MV-4-11 (cell line): Measurements from ENCODE around the gene NSD2.
A peak's percentile ranks its signal among the peaks of the same experiment; 100 is the strongest.
"Not testable (repeated sequence)": the region's sequence is repeated elsewhere in the genome, so short reads cannot be mapped to it uniquely, and the experiment has no call there.

Experiments used
- DNase-seq: peaks from one replicate; lab custom pipeline; 2025; lab: John Stamatoyannopoulos, UW

The NSD2 gene

DNA sequence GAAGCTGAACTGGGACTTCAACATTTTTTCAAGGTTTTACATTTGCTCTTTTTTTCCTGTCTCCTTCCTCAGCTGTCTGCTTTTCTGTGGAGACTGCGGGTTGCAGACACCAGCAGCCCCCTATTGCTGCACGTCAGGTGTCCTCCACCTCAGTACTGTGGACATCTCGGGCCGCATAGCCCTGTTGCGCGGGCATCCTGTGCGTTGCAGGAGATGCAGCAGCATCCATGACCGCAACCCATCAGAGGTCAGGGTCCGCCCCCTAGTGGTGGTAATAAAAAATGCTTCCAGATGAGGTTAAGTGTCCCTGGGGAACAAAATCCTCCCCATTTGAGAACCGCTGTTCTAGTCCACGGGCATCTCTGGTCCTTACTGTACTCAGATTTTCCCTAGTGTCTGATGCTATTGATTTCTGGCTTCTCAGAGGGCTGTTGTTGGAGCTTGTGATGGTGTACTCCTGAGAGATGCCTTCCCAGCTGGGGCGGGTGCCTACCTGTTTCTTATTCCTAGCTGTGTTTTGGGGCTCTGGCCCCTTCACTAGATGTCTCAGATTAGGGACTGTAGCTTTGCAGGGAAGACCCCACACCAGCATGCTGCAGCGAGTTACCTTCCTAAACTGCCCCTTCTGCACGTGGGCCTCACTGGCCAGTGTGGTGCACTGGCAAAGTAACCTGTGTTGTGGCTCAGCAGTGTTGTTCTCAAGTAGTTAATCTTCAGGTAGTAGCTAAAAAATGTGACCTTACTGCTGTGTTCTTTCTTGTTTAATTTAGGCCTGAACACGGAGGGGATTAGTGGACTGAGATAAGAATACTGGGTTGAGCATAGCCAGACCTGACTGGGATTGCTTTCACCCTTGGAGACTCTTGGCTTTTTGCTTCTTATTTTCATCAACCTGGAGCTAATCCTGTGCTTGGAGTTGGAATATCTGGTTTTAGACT, 28.2 kb downstream of the NSD2 start:
- peak; percentile 67 for DNase-seq

DNA sequence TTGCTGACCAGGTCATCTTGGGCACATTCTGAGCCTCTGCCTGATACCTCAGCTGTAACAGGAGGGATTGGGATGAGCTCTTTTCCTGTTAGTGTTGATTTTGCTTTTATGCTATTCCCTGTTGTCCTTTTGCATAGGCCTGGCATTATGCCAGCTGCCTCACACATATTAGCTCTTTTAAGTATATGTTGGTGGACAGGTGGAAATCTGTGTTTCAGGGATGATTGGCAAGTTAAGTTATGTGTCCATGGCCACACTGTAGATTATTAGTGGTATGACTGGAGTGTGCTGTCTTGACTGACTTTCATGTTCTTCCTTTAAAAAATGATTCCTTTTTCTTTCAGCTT, 28.9 kb downstream of the NSD2 start:
- no peak for DNase-seq

DNA sequence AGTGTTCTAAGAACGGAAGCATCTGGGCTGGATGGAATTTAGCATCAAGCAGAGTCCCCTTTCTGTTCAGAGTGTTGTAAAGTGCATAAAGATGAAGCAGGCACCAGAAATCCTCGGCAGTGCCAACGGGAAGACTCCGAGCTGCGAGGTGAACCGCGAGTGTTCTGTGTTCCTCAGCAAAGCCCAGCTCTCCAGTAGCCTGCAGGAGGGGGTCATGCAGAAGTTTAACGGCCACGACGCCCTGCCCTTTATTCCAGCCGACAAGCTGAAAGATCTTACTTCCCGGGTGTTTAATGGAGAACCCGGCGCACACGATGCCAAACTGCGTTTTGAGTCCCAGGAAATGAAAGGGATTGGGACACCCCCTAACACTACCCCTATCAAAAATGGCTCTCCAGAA, 29.4 kb downstream of the NSD2 start:
- DNase-seq = no peak

DNA sequence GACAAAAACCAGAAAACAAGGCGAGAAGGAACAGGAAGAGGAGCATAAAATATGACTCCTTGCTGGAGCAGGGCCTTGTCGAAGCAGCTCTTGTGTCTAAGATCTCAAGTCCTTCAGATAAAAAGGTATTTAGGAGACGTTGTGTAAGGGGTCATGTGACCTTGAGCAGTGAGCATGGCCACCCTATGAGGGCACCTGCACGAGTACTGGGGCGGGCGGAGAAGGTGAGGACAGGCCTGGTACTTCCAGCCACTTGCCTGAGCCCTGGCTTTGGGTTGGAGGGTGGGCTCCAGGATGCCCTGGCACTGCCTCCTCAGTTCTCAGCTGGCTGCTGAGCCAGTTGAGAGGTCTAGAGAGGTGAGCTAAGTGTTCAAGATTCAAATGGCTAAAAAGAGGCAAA, 29.9 kb downstream of the NSD2 start:
- DNase-seq = no peak

DNA sequence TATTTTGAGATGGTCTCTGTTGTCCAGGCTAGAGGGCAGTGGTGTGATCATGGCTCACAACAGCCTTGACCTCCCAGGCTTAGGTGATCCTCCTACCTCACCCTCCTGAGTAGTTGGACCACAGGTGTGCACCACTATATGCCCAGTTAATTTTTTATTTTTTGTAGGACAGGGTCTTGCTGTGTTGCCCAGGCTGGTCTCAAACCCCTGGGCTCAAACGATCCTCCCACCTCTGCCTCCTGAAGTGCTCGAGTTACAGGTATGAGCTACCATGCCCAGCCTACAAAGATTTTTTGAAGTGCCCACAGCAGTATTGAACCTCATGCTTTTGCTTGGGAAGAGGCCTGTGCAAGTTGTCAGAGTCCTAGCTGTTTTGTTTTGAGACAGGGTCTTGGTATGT, 31.1 kb downstream of the NSD2 start:
- no peak for DNase-seq

DNA sequence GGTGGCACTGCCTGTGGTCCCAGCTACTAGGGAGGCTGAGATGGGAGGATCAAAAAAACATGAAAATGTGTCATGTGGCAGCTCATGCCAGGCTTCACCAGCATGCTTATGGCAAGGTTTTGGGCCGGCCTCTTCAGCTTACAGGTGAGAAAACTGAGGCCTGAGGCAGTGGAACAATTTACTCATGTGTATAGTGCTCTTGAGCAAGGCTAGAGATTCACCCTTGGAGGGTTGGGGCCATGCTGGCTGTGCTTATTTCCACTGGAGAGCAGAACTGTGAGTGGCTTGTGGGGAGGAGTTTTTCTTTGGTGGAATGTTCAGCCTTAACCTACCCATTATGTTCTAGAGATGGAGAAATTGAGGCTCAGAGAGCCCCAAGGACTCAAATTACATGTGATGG, 31.8 kb downstream of the NSD2 start:
- no peak for DNase-seq

DNA sequence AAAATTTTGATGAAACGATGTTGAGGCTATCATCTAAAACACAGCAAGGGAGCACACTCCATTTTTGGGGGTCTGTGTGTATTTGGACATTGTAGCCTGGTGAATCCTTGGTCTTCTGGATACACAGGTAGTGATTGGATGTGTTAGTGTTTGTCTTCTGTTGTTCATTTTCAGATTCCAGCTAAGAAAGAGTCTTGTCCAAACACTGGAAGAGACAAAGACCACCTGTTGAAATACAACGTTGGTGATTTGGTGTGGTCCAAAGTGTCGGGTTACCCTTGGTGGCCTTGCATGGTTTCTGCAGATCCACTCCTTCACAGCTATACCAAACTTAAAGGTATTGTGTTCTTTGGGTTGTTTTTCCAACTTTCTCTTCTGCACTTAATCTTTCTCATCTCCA, 32.8 kb downstream of the NSD2 start:
- DNase-seq = no peak

DNA sequence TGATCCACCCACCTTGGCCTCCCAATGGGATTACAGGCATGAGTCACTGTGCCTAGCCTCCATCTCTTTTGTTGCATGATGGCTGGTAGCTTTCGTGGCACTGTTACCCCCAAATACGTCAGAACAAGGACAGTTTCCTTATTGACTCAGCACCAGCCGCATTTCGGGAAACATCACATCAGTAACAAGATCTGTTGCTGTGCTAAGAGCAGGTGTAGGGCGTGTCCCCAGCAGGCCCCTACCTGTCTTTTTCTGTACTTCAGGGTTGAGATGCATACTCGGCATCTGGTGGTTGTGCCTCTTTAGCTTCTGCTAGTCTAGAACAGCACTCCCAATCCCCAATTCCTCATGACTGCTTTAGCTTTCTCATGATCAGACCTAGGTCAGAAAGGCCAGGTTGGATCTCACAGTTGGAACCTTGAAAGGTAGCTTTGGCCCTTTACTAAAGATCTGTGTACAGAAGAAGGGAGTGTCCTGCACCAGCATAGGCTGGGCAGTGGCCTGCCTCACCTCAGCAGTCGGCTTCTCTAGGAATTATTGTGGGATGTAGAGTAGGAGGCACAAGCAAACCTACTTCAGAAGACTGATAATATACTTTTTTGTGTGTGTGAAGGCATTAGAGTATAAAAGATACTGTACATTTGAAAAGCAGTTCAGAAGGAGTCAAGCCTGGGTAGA, 36.8 kb downstream of the NSD2 start:
- DNase-seq = no peak

DNA sequence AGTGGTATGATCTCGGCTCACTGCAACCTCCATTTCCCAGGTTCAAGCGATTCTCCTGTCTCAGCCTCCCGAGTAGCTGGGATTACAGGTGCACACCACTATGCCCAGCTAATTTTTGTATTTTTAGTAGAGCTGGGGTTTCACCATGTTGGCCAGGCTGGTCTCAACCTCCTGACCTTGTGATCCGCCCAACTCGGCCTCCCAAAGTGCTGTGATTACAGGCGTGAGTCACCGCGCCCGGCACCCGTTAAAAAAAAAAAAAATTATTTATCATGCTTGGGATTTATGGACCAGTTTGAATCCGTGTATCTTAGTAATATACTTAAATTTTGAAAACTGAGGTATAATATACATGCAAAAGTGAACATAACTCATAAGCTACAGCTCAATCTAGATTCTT, 38.5 kb downstream of the NSD2 start:
- DNase-seq = not testable (repeated sequence)

DNA sequence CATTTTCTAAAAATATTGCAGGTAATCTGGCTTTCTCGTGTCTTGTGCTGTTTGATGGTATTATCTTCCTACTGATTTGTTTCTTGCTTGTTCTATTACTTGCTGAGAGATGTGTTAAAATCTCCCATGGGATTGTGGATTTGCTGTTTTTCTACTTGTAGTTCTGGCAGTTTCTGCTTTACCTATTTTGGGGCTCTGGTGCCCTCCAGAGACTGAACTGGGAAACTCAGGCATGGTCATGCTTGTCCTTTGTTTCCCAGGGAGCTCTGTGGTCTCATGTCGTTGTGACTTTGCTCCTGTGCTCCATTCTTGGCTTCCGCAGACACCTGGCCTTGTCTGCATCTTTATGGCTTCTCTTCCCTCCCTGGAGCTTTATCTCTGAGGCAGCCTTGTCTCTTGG, 39.5 kb downstream of the NSD2 start:
- DNase-seq = no peak

DNA sequence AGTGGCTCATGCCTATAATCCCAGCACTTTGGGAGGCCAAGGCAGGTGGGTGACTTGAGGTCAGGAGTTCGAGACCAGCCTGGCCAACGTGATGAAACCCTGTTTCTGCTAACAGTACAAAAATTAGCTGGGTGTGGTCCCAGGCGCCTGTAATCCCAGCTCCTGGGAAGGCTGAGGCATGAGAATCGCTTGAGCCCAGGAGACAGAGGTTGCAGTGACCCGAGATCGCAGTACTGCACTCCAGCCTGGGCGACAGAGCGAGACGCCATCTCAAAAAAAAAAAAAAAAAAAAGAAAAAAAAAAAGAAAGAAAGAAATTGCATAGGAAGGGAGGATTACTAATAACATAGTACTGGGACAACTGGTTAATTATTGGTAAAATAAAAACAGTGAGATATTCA, 40.1 kb downstream of the NSD2 start:
- DNase-seq = not testable (repeated sequence)

DNA sequence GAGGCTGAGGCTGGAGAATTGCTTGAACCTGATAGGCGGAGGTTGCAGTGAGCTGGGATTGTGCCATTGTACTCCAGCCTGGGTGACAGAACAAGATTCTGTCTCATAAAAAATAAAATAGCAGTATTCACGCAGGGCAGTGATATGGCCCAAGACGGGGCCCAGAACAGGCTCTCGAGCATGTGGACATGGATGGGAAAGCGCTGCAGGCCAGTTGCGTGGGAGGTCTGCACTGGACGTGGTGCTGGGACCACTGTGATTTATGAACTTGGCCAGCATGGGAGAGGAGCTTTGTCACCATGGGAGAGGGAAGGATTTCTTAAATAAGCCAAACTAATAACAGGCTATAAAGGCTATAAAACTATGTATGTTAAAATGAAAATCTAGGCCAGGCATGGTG, 51.6 kb downstream of the NSD2 start:
- no peak for DNase-seq

DNA sequence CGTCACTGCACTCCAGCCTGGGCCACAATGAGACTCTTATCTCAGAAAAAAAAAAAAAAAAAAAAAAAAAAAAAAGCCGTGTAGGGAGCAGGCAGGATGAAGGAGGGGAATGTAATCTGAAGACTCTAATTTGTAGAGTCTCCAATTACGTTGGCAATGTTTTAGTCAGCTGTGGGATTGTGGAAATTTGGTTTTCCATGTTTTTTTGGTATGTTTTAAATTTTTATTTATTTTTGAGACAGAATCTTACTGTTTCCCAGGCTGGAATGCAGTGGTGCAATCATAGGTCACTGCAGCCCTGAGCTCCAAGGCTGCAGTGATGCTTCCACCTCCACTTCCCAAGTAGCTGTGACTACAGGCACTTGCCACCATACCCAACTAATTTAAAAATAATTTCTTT, 56.5 kb downstream of the NSD2 start:
- DNase-seq = no peak

DNA sequence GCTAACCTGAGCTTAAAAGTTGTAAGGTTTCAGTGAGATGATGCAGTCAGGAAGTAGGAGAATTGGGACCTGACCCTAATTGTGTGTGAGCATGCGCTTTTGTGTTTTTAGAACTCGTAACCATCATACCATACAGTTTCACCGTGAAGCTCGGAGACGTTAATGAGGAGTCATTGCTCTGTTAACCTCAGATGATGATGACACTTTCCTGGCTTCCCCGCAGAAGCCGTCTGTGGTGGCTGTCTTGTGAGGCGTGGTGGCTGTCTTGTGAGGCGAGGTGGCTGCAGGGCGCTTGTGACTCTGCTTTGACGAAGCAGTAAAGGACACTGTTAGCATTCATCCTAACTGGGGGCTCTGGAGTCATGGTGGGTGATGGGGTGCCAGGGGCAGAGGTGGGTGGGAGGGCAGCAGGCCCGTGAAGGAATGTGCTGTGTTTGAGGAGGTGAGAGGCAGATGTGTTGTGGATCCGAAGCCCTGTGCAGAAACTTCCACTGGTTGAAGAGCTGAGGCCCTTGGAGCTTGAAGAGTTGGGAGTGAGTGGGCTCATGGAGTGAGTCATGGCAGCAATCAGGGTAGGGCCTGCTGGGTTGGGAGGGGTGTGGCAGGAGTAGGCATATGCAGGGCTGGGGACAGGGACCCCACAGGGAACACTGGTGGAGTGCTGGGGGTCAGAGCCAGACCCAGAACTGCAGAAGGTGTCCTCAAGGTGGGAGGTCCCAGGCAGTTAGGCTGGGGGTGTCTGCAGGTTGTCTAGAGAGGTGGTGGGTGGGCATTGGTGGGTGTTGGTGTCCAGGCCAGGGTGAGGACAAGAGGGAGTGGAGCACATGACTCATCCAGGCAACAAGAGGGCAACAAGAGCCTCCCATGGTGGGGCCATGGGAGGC, 57.4 kb downstream of the NSD2 start:
- DNase-seq = peak; percentile 95

DNA sequence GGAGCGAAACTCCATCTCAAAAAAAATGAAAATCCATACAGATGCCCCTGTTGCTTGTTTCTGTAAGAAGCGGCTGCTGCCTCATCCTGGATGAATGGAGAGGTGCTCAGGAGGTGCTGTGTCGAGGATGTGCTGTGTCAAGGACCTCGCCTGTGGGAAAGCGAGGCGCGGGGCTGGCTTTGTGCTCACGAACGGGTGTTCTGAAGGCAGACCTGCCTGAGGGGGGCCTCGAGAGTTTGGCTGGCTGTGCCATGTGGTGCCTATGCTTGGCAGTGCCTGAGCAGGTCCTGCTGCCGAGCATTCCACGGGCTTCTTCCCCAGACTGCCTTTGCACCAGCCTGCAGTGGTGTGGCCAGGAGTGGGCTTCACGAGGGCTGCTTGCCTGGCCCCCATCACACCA, 61.5 kb downstream of the NSD2 start:
- DNase-seq = no peak

DNA sequence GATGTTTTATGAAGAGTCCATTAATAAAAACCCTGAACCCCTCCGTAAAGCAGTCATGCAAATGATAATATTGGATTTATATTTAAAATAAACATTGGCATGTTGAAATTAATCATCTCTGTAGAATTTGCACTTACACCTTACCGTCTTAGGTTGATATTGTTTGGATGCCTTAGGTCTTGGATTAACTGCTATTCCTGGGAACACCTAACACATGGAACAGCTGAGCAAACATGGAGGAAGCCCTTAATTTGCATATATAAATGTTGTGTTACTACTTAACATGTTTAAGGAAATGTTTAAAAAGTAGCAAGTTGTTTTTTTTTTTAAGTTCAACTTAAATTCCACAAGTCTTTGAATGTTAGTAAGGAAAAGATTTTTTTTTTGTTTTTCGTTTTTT, 62.5 kb downstream of the NSD2 start:
- DNase-seq = no peak

DNA sequence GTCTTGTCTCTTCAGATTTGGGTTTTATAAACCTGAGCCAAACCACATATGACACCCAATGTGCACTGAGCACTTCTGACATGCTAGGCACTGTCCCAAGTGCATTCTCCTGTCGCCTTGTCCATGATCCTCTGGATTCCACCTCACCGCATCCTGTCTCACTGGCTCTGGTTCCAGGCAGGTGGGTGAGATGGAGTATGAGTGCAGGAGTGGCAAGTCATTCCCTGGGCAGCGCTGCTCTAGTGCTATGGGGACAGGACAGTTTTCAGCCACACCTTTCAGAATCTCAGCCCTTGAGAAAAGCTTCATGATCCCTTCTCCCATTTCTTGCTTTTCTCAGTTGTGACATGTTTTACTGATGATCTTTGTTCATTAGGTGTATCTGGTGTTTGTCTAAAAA, 66.4 kb downstream of the NSD2 start:
- DNase-seq = no peak

DNA sequence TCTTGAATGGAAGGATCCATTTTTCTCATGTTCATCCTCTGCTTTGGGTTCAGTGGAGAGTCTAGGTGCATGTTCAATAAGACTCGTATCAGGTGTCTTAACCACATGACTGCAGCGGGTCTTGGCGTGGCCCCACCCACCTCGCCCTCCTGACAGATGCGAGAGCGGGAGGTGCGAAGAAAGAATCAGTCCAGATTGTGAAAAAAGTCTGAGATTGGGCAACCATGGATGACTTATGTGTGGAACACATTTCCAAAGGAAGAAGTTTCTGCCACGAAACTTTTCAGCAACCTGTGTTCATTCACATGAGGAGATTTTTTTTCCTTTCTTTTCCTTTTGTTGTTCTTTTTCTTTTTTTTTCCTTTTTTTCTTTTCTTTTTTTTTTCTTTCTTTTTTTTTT, 66.8 kb downstream of the NSD2 start:
- DNase-seq = no peak

DNA sequence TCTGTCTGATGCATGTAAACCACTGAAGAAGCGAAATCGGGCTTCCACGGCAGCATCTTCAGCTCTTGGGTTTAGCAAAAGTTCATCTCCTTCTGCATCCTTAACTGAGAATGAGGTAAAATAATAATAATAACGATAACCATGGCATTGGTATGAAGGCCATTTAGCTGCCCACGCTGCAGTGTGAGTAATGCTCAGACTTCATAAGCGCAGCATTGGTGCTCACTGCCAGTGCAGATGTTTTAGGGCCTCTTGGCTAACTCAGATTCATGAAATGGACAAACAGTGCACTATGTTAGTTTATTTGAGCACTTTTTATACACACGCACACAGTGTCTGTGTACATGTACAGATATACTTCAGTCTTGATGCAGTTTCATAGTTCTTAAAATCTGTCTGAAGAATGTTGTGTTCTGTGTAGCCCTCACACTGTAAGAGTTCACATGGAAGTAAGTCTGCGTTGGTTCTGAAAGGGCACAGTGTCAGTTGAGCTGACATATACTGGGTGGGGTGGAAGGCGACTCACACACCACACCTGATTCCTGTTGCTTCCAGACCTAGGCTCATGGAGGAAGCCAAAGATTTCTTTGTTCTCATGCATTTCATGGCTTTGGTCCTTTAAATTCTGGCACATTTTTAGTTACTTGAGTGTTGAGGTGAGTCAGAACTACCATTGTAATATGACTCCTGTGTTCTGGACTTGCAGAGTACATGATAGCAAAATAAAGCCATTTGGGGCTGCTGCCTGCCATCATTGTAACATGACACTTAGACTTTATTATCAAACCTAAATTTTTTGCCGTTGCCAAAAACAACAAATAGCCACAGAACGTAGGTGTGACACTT, 68.7 kb downstream of the NSD2 start:
- no peak for DNase-seq

DNA sequence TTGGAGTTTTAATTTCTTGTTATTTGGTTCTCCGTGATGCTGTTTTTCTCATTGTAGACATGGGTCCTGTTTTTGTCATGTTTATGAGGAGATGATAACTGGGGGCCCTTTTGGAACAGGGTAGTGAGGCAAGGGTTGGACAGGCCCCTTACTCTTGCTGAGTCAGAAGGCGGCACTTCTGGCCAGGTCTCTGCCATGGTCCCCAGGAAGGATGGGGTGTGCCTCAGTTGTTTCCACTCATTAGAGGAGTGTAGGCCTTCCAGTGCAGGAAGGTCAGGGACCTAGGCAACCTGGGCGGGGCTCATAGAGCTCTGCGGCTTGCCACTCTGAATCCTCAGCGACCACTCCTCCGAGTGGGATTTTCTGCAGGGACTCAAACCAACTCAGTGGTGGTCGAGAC, 69.4 kb downstream of the NSD2 start:
- DNase-seq = no peak

DNA sequence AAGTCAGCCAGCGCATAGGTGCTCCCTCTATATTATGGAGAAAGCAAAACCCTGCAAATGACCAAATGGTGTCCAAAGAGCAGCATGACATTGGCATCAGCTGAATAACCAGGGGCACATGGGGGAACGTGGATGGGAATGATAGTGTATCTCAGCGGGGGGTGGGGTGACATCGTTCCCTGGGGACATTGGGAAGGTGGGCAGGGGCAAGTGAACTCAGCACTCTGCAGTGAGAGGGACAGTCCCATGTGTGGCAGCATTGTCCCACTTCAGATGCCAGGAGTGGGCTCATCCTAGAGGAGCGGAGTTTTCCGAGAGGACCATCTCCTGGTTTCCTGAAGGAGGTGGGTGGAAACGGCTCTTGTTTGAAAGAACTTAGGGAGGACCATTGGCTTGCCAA, 72.7 kb downstream of the NSD2 start:
- DNase-seq = no peak
